Measurements from ENCODE around the gene CYP46A1. TPM values are rescaled to one million over a fixed set of nuclear protein-coding genes. Genes with fewer than 3 reads are reported as not detected.
"Not testable (repeated sequence)": the region's sequence is repeated elsewhere in the genome, so short reads cannot be mapped to it uniquely, and the experiment has no call there.

CYP46A1 gene
- total RNA-seq, 1 donor from 2014 or later: 3.0 TPM

GRCh38 chr14:99654235-99654985 lies 29.7 kb upstream of the CYP46A1 start:
- intact Hi-C loops (cut with micrococcal nuclease): no loop called here
- ATAC-seq (peak; percentile 76), DNase-seq (peak; percentile 62)

- intact Hi-C loops (cut with micrococcal nuclease): no loop called here
- ATAC-seq (no peak), DNase-seq (no peak)
These were observed 28.6 kb upstream of the CYP46A1 start for GRCh38 chr14:99655521-99655920.

- ATAC-seq: no peak
- intact Hi-C loops (cut with micrococcal nuclease): no loop called here
- DNase-seq: no peak
These were observed 27.9 kb upstream of the CYP46A1 start for GRCh38 chr14:99656171-99656570.

- ATAC-seq (no peak), DNase-seq (no peak)
- intact Hi-C loops (cut with micrococcal nuclease): no loop called here
These were observed 26.4 kb upstream of the CYP46A1 start for GRCh38 chr14:99657645-99658155.

- no peak for ATAC-seq
- intact Hi-C loops (cut with micrococcal nuclease): no loop called here
- DNase-seq: no peak
These were observed 25.8 kb upstream of the CYP46A1 start for GRCh38 chr14:99658218-99658845.

GRCh38 chr14:99659333-99659741 lies 24.8 kb upstream of the CYP46A1 start:
- no peak for ATAC-seq
- intact Hi-C loops (cut with micrococcal nuclease): no loop called here
- DNase-seq: no peak

GRCh38 chr14:99660006-99660566 lies 24.0 kb upstream of the CYP46A1 start:
- intact Hi-C loops (cut with micrococcal nuclease): no loop called here
- ATAC-seq (no peak), DNase-seq (no peak)

- intact Hi-C loops (cut with micrococcal nuclease): no loop called here
- ATAC-seq (no peak), DNase-seq (no peak)
These were observed 23.3 kb upstream of the CYP46A1 start for GRCh38 chr14:99660794-99661193.

- intact Hi-C loops (cut with micrococcal nuclease); ATAC-seq; DNase-seq: not testable (repeated sequence)
These were observed 22.9 kb upstream of the CYP46A1 start for GRCh38 chr14:99661206-99661605.

- intact Hi-C loops (cut with micrococcal nuclease): no loop called here
- ATAC-seq (no peak), DNase-seq (no peak)
These were observed 21.3 kb upstream of the CYP46A1 start for GRCh38 chr14:99662846-99663245.

- DNase-seq (no peak), ATAC-seq (no peak)
- intact Hi-C loops (cut with micrococcal nuclease): no loop called here
These were observed 20.6 kb upstream of the CYP46A1 start for GRCh38 chr14:99663386-99664057.

GRCh38 chr14:99664058-99664936 lies 19.8 kb upstream of the CYP46A1 start:
- intact Hi-C loops (cut with micrococcal nuclease): no loop called here
- ATAC-seq (no peak), DNase-seq (no peak)

- ATAC-seq (no peak), DNase-seq (no peak)
- intact Hi-C loops (cut with micrococcal nuclease): no loop called here
These were observed 19.2 kb upstream of the CYP46A1 start for GRCh38 chr14:99664937-99665273.

GRCh38 chr14:99666533-99666932 lies 17.6 kb upstream of the CYP46A1 start:
- ATAC-seq (no peak), DNase-seq (no peak)
- intact Hi-C loops (cut with micrococcal nuclease): no loop called here

- intact Hi-C loops (cut with micrococcal nuclease): no loop called here
- DNase-seq (no peak), ATAC-seq (no peak)
These were observed 17.1 kb upstream of the CYP46A1 start for GRCh38 chr14:99667045-99667444.

GRCh38 chr14:99667821-99668220 lies 16.3 kb upstream of the CYP46A1 start:
- ATAC-seq: no peak
- intact Hi-C loops (cut with micrococcal nuclease): no loop called here
- DNase-seq: no peak

GRCh38 chr14:99668307-99669295 lies 15.5 kb upstream of the CYP46A1 start:
- intact Hi-C loops (cut with micrococcal nuclease): no loop called here
- ATAC-seq: no peak
- DNase-seq: no peak

All from left ventricle myocardium superior (tissue), 1 donor.